Urinary bladder (tissue), 4 donors: ENCODE measurements around the gene GALNT17. TPM values are rescaled to one million over a fixed set of nuclear protein-coding genes. Genes with fewer than 3 reads are reported as not detected.

ENCODE experiments used
- DNase-seq: peaks from one replicate; pipeline ENCODE4 v3.0.0-alpha.2; 2015; ENCODE audit errors: extremely low spot score
- H3K27ac ChIP-seq: one replicate; pipeline ENCODE4 v1.5.1; 2013; ENCODE audit warnings: low read depth, mild to moderate bottlenecking, moderate library complexity
- H3K36me3 ChIP-seq: one replicate; pipeline ENCODE4 v1.6.1; 2013; ENCODE audit warnings: mild to moderate bottlenecking, moderate library complexity; ENCODE audit not compliant: insufficient read depth
- H3K4me1 ChIP-seq: one replicate; pipeline ENCODE4 v1.6.1; 2013; ENCODE audit warnings: mild to moderate bottlenecking, moderate library complexity; ENCODE audit not compliant: insufficient read depth
- H3K4me3 ChIP-seq: one replicate; pipeline ENCODE4 v1.5.1; 2013; ENCODE audit warnings: low read depth, low read length
- WGBS: extraction: QIAGEN DNeasy Blood & Tissue Kit; methylation state at CpG from one replicate; pipeline ENCODE4 v1.1.7; 2013; 5-methylcytosine and 5-hydroxymethylcytosine counted together
- polyA plus RNA-seq: library from polyadenylated mRNA; stranded (reverse); fragments of 200-250 nt; gene quantifications from one replicate; pipeline ENCODE4 v1.2.3, GENCODE V29; 2013
- total RNA-seq: library from RNA; depleted of rRNA; stranded (reverse); fragments of >200 nt; gene quantifications from one replicate; pipeline ENCODE4 v1.2.3, GENCODE V29; 2014
- donor health status: healthy with polysubstance abuse.
- donor health status: healthy.

The GALNT17 gene
- total and polyA plus RNA-seq, 2 donors, result 27.0 to 45.8 TPM

- Histone ChIP-seq H3K27ac (no peak overlapping the region), H3K4me3 (no peak overlapping the region), H3K4me1 (no peaks in the 10 kb centered on the region), H3K36me3 (no peaks in the 10 kb centered on the region)
- WGBS, result 80% methylated on average over 2 of the region's 2 CpGs
- DNase-seq, result no peak
These were observed 218.7 kb downstream of the GALNT17 start for GRCh38 chr7:71350680-71351079.

- Histone ChIP-seq H3K4me1 (no peaks in the 10 kb centered on the region), H3K4me3 (no peak overlapping the region), H3K36me3 (no peaks in the 10 kb centered on the region), H3K27ac (no peak overlapping the region)
- no peak for DNase-seq
These were observed 222.8 kb downstream of the GALNT17 start for GRCh38 chr7:71354716-71355115.

DNA sequence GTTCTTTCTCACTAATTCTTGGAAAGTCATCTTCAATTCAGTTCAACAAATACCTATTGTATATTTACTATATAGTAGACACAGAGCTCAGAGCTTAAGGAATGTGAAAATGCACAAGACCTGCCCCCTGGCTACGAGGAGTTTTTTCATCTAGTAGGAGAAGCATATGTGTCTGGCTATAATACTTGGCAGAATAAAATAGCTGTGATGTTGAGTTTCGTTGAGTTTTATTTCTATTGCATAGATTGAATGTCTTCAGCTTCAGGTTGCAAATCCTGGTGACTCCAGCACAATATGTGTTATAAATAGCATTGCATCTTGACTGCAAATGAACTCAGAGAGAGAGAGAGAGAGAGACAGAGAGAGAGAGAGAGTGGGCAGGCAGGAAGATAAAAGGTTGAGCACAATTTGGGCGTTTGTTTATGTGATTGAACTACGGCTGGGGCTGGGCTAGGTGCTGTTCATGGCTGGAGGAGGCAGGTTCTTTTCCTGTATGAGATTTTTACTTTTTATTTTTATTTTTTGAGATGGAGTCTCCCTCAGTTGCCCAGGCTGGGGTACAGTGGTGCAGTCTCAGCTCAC lies 229.6 kb downstream of the GALNT17 start:
- no peak for DNase-seq
- Histone ChIP-seq H3K36me3 (no peaks in the 10 kb centered on the region), H3K4me3 (no peak overlapping the region), H3K27ac (no peak overlapping the region), H3K4me1 (no peaks in the 10 kb centered on the region)
- 38% methylated on average over 4 of the region's 4 CpGs for WGBS

GRCh38 chr7:71362240-71362639 lies 230.3 kb downstream of the GALNT17 start:
- 85% methylated on average over 7 of the region's 7 CpGs for WGBS
- Histone ChIP-seq H3K36me3 (no peaks in the 10 kb centered on the region), H3K4me1 (no peaks in the 10 kb centered on the region), H3K27ac (no peak overlapping the region), H3K4me3 (no peak overlapping the region)
- no peak for DNase-seq

DNA sequence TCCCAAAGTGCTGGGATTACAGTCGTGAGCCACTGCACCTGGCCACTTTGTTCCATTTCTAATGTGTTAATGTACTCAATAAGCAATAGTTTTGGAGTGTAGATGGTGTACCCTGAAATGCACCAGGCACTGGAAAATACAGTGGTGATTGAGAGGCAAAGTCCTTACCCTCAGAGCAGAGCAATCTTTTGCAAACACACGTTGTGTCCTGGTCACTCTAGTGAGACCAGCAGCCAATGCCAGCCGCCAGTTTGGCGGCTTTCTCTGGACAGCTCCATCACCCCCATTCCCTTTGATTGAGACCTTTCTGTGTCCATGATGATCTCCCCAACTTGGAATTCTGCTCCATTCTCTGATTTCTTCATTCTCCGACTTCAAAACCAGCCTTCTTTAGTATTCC lies 231.3 kb downstream of the GALNT17 start:
- 90% methylated on average over 5 of the region's 5 CpGs for WGBS
- H3K4me3 ChIP-seq, result no peak overlapping the region
- no peak overlapping the region for H3K27ac ChIP-seq
- DNase-seq, result no peak
- no peaks in the 10 kb centered on the region for H3K36me3 ChIP-seq
- no peaks in the 10 kb centered on the region for H3K4me1 ChIP-seq

GRCh38 chr7:71363627-71364026 lies 231.7 kb downstream of the GALNT17 start:
- Histone ChIP-seq H3K4me1 (no peaks in the 10 kb centered on the region), H3K4me3 (no peak overlapping the region), H3K36me3 (no peaks in the 10 kb centered on the region), H3K27ac (no peak overlapping the region)
- DNase-seq, result no peak
- WGBS, result 89% methylated on average over 7 of the region's 7 CpGs

DNA sequence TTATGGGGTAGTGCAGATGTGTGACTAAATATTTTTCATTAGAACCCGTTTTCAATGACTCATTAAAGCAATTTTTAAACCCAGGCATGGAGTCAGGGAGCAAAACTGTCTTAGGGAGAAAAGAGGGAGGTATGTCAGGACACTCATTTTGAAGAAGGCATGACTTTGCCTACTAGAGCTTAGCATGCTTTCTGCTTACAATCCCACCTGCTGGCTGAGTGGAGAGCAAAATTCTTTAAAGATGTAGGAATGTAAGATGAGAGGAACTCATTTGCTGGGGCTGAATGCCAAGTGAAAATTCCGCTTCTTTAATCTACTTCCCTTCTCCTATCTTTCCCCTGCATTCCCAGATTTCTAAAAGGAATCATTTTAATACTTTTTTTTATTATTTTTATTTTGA lies 232.6 kb downstream of the GALNT17 start:
- no peaks in the 10 kb centered on the region for H3K36me3 ChIP-seq
- H3K27ac ChIP-seq, result no peak overlapping the region
- 52% methylated on average over 2 of the region's 2 CpGs for WGBS
- no peaks in the 10 kb centered on the region for H3K4me1 ChIP-seq
- H3K4me3 ChIP-seq, result no peak overlapping the region
- no peak for DNase-seq

- H3K36me3 ChIP-seq, result no peaks in the 10 kb centered on the region
- H3K27ac ChIP-seq, result no peak overlapping the region
- no peak overlapping the region for H3K4me3 ChIP-seq
- no peaks in the 10 kb centered on the region for H3K4me1 ChIP-seq
- no peak for DNase-seq
- WGBS, result 91% methylated on average over 5 of the region's 5 CpGs
These were observed 241.0 kb downstream of the GALNT17 start for GRCh38 chr7:71372991-71373390.

GRCh38 chr7:71377062-71377461 lies 245.1 kb downstream of the GALNT17 start:
- H3K36me3 ChIP-seq, result no peaks in the 10 kb centered on the region

GRCh38 chr7:71377469-71377868 lies 245.5 kb downstream of the GALNT17 start:
- Histone ChIP-seq H3K27ac (no peak overlapping the region), H3K4me1 (no peaks in the 10 kb centered on the region), H3K4me3 (no peak overlapping the region), H3K36me3 (no peaks in the 10 kb centered on the region)
- DNase-seq, result no peak
- WGBS, result 83% methylated on average over 3 of the region's 3 CpGs

More at GRCh38 chr7:71377062-71377461, 245.1 kb downstream of the GALNT17 start:
- H3K27ac ChIP-seq, result no peak overlapping the region
- no peak for DNase-seq
- no peaks in the 10 kb centered on the region for H3K4me1 ChIP-seq
- no peak overlapping the region for H3K4me3 ChIP-seq
- 74% methylated on average over 3 of the region's 3 CpGs for WGBS

GRCh38 chr7:71384094-71384493 lies 252.2 kb downstream of the GALNT17 start:
- WGBS, result 92% methylated on average over 5 of the region's 5 CpGs
- no peak overlapping the region for H3K4me3 ChIP-seq
- H3K4me1 ChIP-seq, result no peaks in the 10 kb centered on the region
- H3K27ac ChIP-seq, result no peak overlapping the region
- DNase-seq, result no peak
- H3K36me3 ChIP-seq, result no peaks in the 10 kb centered on the region

GRCh38 chr7:71385330-71385729 lies 253.4 kb downstream of the GALNT17 start:
- H3K27ac ChIP-seq, result no peak overlapping the region
- H3K4me1 ChIP-seq, result no peaks in the 10 kb centered on the region
- no peaks in the 10 kb centered on the region for H3K36me3 ChIP-seq
- 88% methylated on average over 5 of the region's 5 CpGs for WGBS
- no peak for DNase-seq
- H3K4me3 ChIP-seq, result no peak overlapping the region

- Histone ChIP-seq H3K36me3 (no peaks in the 10 kb centered on the region), H3K27ac (no peak overlapping the region), H3K4me1 (no peaks in the 10 kb centered on the region), H3K4me3 (no peak overlapping the region)
- DNase-seq, result no peak
- WGBS, result 90% methylated on average over 12 of the region's 12 CpGs
These were observed 254.3 kb downstream of the GALNT17 start for GRCh38 chr7:71386152-71386785.

DNA sequence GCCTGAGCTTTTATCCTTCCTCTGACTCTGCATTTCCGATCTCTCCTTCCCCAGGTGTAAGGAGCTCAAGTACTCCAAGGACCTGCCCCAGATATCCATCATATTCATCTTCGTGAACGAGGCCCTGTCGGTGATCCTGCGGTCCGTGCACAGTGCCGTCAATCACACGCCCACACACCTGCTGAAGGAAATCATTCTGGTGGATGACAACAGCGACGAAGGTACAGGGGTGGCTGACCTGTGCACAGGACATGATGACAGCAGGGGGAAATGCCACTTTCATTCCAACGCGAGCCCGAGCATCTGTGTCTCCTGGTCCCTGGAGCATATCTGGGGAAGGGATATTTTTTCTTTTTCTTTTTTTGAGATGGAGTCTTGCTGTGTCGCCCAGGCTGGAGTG lies 256.2 kb downstream of the GALNT17 start:
- Histone ChIP-seq H3K4me3 (no peak overlapping the region), H3K36me3 (no peaks in the 10 kb centered on the region), H3K4me1 (no peaks in the 10 kb centered on the region), H3K27ac (no peak overlapping the region)
- WGBS, result 93% methylated on average over 14 of the region's 14 CpGs
- DNase-seq, result no peak
